Ovary (tissue), 3 donors: ENCODE data around the gene ERG28.

ENCODE experiments used
- CTCF ChIP-seq, 3 donors: fragments of 450-650 bp in 2 of 3; fragments of 200-600 bp in 1 of 3; IDR thresholded peaks; one replicate each; pipeline versions ENCODE4 v1.5.1 to v1.8.0; 2016 to 2022; ENCODE audit warnings: antibody characterized with exemption in 3 of 3, mild to moderate bottlenecking in 1 of 3
- POLR2A ChIP-seq: fragments of 450-650 bp; IDR thresholded peaks from one replicate; pipeline ENCODE4 v1.6.1; 2017; ENCODE audit warnings: antibody characterized with exemption, mild to moderate bottlenecking, moderate library complexity
- donor health status: DM: no; HTN: no; CAD: no.

DNA sequence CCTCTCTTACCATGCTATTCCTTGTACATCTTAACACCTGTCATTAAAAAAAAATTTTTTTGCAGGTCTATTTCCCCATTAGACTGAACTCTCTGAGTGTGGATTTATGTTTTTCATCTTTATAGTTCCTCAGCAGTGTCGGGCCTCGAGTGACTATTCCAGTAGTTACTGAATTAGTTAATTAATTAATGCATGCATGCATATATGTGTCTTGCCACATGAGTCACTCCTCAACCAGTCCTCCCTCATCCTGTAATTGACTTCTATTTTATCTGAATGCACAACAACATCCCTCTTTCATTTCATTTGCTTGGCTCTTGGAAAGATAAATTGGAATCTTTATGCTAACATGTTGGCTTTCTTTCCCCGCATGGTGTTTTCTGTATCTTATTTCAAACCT is 35.6 kb downstream of the ERG28 start:
- TF ChIP-seq CTCF (IDR thresholded peaks at IDR 0.05): no peak
- no peak for TF ChIP-seq POLR2A
